GM12865 (cell line): ENCODE data around the gene C4A.

Source experiments
- DNase-seq: peaks from one replicate; pipeline ENCODE4 v3.0.0; 2010; ENCODE audit warnings: low read depth
- H3K4me3 ChIP-seq: 2 replicates; pipeline ENCODE4 v1.5.1; 2011; ENCODE audit warnings: mild to moderate bottlenecking, low read depth, low read length, control low read depth
- CTCF ChIP-seq: IDR thresholded peaks from 2 replicates; pipeline ENCODE4 v1.5.1; 2011; ENCODE audit warnings: low read length, control low read depth, low read depth, inconsistent platforms; ENCODE audit not compliant: insufficient read depth; ENCODE audit errors: missing control alignments

C4A gene

GRCh38 chr6:31949926-31950548, 31.8 kb upstream of the C4A start:
- DNase-seq = no peak
- no peak overlapping the region for H3K4me3 ChIP-seq
- no peak for TF ChIP-seq CTCF

- peak; percentile 25 for TF ChIP-seq CTCF
Observed at GRCh38 chr6:31952140-31952805, 29.6 kb upstream of the C4A start.

GRCh38 chr6:31952890-31953289, 29.0 kb upstream of the C4A start:
- H3K4me3 ChIP-seq = no peak overlapping the region
- DNase-seq = no peak
- TF ChIP-seq CTCF = no peak

More at GRCh38 chr6:31952140-31952805, 29.6 kb upstream of the C4A start:
- peak; percentile 27 for DNase-seq
- no peak overlapping the region for H3K4me3 ChIP-seq

GRCh38 chr6:31954511-31954910, 27.3 kb upstream of the C4A start:
- no peak for TF ChIP-seq CTCF
- no peak overlapping the region for H3K4me3 ChIP-seq
- no peak for DNase-seq

GRCh38 chr6:31956796-31957195, 25.1 kb upstream of the C4A start:
- H3K4me3 ChIP-seq = no peak overlapping the region
- no peak for DNase-seq
- no peak for TF ChIP-seq CTCF

- no peak for TF ChIP-seq CTCF
- peak overlapping the region; percentile 83 for H3K4me3 ChIP-seq
- DNase-seq = no peak
Observed at GRCh38 chr6:31958412-31958740, 23.5 kb upstream of the C4A start.
